Activated B cell treated with CpG ODN at 0.5 μM for 24 hours (primary cell): ENCODE measurements around the gene APOA1. TPM values are rescaled to one million over a fixed set of nuclear protein-coding genes. Genes with fewer than 3 reads are reported as not detected.

Source experiments
- ATAC-seq: fragments of 200-7000 bp; cut with Tn5 transposase; one replicate; pipeline ENCODE4 v1.10.0; 2021; ENCODE audit warnings: low read depth, mild to moderate bottlenecking, moderate library complexity
- CTCF ChIA-PET: fragments of 350-600 bp; sonication (Branson Sonifier 250); formaldehyde crosslinking; loops from one replicate; lab custom pipeline; 2021; ENCODE audit warnings: antibody characterized with exemption; lab: Charles Lee
- POLR2A ChIA-PET: fragments of 350-600 bp; sonication (Branson Sonifier 250); formaldehyde crosslinking; loops from one replicate; lab custom pipeline; 2021; ENCODE audit warnings: antibody characterized with exemption; lab: Charles Lee
- DNase-seq: peaks from one replicate; pipeline ENCODE4 v3.0.0; 2022
- H3K27ac Mint-ChIP-seq: one replicate; pipeline ENCODE4 v1.8.0; 2020; ENCODE audit warnings: mixed read lengths
- H3K27me3 Mint-ChIP-seq: one replicate; pipeline ENCODE4 v1.8.0; 2021; ENCODE audit warnings: mixed read lengths
- H3K36me3 Mint-ChIP-seq: one replicate; pipeline ENCODE4 v1.8.0; 2021; ENCODE audit warnings: low read depth, mixed read lengths
- H3K4me1 Mint-ChIP-seq: one replicate; pipeline ENCODE4 v1.8.0; 2021; ENCODE audit warnings: mixed read lengths
- H3K4me3 Mint-ChIP-seq: one replicate; pipeline ENCODE4 v1.8.0; 2020; ENCODE audit warnings: mild to moderate bottlenecking, mixed read lengths
- H3K9me3 Mint-ChIP-seq: one replicate; pipeline ENCODE4 v1.8.0; 2020; ENCODE audit warnings: mixed read lengths
- intact Hi-C: fragments of 100-400 bp; cut with micrococcal nuclease; formaldehyde crosslinking; loops from one replicate; pipeline ENCODE4 v1.15.1; 2024
- total RNA-seq: library from RNA; stranded (reverse); gene quantifications from 2 replicates; pipeline ENCODE4 v1.2.3, GENCODE V29; 2022
- TF ChIP-seq, protein P1 (sequence below): fragments of 200-600 bp; IDR thresholded peaks from one replicate; pipeline ENCODE4 v1.8.0; 2022; ENCODE audit warnings: antibody characterized with exemption, mild to moderate bottlenecking

APOA1 gene
- total RNA-seq, 1 donor from 2014 or later: 0.31 TPM

- CTCF ChIA-PET: no interaction called here
- Mint-ChIP-seq H3K36me3 (no peaks in the 10 kb centered on the region), H3K4me1 (no peaks in the 10 kb centered on the region), H3K27ac (no peak overlapping the region), H3K9me3 (no peaks in the 10 kb centered on the region), H3K4me3 (no peak overlapping the region), H3K27me3 (peaks cover 6% of the 10 kb centered on the region)
- intact Hi-C loops: no loop called here
- ATAC-seq (no peak), DNase-seq (no peak)
- POLR2A ChIA-PET: no interaction called here
- TF ChIP-seq, protein P1, sequence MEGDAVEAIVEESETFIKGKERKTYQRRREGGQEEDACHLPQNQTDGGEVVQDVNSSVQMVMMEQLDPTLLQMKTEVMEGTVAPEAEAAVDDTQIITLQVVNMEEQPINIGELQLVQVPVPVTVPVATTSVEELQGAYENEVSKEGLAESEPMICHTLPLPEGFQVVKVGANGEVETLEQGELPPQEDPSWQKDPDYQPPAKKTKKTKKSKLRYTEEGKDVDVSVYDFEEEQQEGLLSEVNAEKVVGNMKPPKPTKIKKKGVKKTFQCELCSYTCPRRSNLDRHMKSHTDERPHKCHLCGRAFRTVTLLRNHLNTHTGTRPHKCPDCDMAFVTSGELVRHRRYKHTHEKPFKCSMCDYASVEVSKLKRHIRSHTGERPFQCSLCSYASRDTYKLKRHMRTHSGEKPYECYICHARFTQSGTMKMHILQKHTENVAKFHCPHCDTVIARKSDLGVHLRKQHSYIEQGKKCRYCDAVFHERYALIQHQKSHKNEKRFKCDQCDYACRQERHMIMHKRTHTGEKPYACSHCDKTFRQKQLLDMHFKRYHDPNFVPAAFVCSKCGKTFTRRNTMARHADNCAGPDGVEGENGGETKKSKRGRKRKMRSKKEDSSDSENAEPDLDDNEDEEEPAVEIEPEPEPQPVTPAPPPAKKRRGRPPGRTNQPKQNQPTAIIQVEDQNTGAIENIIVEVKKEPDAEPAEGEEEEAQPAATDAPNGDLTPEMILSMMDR: no peak
Observed at GRCh38 chr11:116813170-116813569, 24.3 kb downstream of the APOA1 start.

GRCh38 chr11:116812109-116812508 is 25.3 kb downstream of the APOA1 start:
- H3K27me3 Mint-ChIP-seq: peaks cover 11% of the 10 kb centered on the region
- H3K4me3 Mint-ChIP-seq: no peak overlapping the region
- intact Hi-C loops: no loop called here
- no peaks in the 10 kb centered on the region for H3K9me3 Mint-ChIP-seq
- H3K36me3 Mint-ChIP-seq: no peaks in the 10 kb centered on the region
- TF ChIP-seq, protein P1: no peak
- H3K27ac Mint-ChIP-seq: no peak overlapping the region
- ATAC-seq: no peak
- CTCF ChIA-PET: no interaction called here
- POLR2A ChIA-PET: no interaction called here
- DNase-seq: no peak
- no peaks in the 10 kb centered on the region for H3K4me1 Mint-ChIP-seq

DNA sequence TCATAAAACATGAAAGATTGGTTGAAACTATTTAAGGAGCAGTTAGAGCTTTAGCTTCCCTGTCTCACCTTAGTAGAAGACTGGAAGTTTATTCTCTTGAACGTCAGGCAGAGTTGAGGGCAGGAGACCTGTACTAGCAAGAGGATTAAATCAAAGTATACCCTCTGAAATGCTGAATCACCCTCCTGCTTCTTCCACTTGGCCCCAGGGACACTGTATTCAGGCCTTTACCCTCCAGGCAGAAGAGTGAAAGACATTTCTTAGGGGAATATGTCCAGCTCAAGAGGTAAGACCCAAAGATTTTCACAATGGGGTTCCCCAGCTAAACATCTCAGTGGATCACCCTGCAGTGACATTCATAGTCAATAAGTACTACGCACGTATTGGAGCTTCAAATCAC is 26.2 kb downstream of the APOA1 start:
- ATAC-seq (no peak), DNase-seq (no peak)
- intact Hi-C loops: no loop called here
- TF ChIP-seq, protein P1: no peak
- Mint-ChIP-seq H3K27me3 (peaks cover 11% of the 10 kb centered on the region), H3K4me3 (no peak overlapping the region), H3K4me1 (no peaks in the 10 kb centered on the region), H3K36me3 (no peaks in the 10 kb centered on the region), H3K27ac (no peak overlapping the region), H3K9me3 (no peaks in the 10 kb centered on the region)
- ChIA-PET POLR2A (no interaction called here), CTCF (no interaction called here)

DNA sequence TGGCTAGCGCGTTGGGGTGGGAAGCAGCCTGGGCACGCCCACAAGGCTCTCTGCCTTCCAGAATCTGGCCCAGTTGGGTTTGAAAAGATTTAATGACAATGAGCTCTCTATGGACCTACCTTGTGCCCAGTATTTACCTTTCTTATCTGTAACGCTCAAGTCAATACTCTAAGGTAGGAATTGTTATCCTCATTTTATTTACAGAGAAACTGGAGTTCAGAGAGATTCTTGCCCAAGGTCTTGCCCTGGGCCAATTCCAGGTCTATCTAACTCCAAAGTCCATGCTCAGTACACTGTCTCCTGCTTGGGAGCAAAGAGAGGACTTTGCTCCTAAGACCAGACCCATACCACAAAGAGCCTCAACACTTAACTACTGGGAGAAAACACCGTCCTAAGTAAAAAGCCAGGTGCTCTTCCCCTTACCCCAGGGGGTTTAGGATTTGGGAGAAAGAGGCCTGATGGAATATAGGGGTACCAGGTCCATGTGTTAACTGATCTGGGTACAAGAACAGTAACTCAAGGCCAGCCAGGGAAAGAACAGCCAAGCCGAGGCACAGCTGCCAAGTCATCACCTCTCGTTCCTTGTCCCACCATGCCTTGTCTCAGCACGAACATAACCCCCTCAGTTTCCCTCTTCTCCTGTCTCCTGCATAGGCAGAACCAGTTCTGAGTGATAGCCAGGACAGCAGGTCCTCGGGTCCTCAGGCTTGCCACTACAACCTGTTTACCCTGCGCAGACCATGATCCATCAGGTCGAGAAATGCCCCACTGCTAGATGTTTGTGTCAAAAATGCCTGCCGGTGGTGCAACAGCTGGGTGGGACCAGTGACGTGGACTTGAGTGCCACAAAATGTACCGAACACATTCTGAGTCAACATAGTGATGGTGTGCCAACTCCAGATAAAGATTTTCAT is 28.9 kb downstream of the APOA1 start:
- no peaks in the 10 kb centered on the region for H3K4me1 Mint-ChIP-seq
- POLR2A ChIA-PET: no interaction called here
- H3K27me3 Mint-ChIP-seq: peaks cover 12% of the 10 kb centered on the region
- H3K27ac Mint-ChIP-seq: no peak overlapping the region
- H3K9me3 Mint-ChIP-seq: no peaks in the 10 kb centered on the region
- TF ChIP-seq, protein P1: no peak
- no peak for ATAC-seq
- H3K4me3 Mint-ChIP-seq: no peak overlapping the region
- CTCF ChIA-PET: interaction anchor here (0.6 kb wide), 1 partner anchor 13 kb away, joined by 4 read pairs; no protein-coding TSS in a partner anchor
- intact Hi-C loops: no loop called here
- no peaks in the 10 kb centered on the region for H3K36me3 Mint-ChIP-seq
- no peak for DNase-seq

GRCh38 chr11:116807601-116808261 is 29.7 kb downstream of the APOA1 start:
- ATAC-seq (no peak), DNase-seq (no peak)
- intact Hi-C loops: no loop called here
- no peak overlapping the region for H3K27ac Mint-ChIP-seq
- TF ChIP-seq, protein P1: no peak
- H3K36me3 Mint-ChIP-seq: no peaks in the 10 kb centered on the region
- H3K4me3 Mint-ChIP-seq: no peak overlapping the region
- no peaks in the 10 kb centered on the region for H3K4me1 Mint-ChIP-seq
- H3K9me3 Mint-ChIP-seq: no peaks in the 10 kb centered on the region
- peaks cover 15% of the 10 kb centered on the region for H3K27me3 Mint-ChIP-seq
- POLR2A ChIA-PET: no interaction called here
- CTCF ChIA-PET: no interaction called here
